WI38 (cell line): ENCODE data around the gene PTCD1.

Experiments used
- H3K4me3 ChIP-seq: 2 replicates; pipeline ENCODE4 v1.5.1; 2011; ENCODE audit warnings: low read depth, mild to moderate bottlenecking, control low read depth, low read length
- TF ChIP-seq, protein P1 (sequence below): IDR thresholded peaks from 2 replicates; pipeline ENCODE4 v1.5.1; 2012; ENCODE audit warnings: low read depth, mild to moderate bottlenecking, control low read depth, low read length

Gene PTCD1

DNA sequence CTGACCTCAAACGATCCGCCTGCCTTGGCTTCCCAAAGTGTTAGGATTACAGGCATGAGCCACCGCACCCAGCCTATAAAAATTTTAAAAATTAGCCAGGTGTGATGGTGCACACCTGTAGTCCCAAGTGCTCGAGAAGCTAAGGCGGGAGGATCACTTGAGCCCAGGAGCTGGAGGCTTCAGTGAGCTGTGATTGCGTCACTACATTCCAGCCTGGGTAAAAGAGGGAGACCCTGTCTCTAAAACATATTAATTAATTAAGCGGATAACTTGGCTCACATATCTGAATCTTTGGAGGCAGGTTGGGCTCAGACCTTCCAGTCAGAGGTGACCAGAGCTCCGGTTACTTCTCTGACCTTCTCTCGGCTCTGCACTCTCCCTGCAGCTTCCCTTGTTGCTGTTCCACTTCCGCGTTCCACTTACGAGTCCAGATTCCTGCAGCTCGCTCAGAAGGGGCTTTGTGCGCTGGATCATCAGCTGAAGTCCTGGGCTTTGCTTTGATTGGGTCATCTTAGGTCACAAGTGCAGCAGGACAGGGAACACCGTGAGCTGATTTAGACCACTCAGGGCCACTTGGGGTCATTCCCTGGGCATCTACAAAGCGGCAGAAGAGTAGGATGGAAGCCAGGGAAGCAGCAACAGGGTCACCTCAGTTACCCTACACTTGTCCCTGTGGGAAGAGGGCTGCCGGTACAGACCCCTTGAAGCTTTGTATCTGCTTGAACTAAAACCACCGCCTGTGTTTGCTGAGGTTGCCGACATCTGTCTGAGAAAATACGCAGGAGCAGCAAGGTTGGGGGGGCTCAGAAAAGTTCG, 66.1 kb downstream of the PTCD1 start:
- TF ChIP-seq, protein P1, sequence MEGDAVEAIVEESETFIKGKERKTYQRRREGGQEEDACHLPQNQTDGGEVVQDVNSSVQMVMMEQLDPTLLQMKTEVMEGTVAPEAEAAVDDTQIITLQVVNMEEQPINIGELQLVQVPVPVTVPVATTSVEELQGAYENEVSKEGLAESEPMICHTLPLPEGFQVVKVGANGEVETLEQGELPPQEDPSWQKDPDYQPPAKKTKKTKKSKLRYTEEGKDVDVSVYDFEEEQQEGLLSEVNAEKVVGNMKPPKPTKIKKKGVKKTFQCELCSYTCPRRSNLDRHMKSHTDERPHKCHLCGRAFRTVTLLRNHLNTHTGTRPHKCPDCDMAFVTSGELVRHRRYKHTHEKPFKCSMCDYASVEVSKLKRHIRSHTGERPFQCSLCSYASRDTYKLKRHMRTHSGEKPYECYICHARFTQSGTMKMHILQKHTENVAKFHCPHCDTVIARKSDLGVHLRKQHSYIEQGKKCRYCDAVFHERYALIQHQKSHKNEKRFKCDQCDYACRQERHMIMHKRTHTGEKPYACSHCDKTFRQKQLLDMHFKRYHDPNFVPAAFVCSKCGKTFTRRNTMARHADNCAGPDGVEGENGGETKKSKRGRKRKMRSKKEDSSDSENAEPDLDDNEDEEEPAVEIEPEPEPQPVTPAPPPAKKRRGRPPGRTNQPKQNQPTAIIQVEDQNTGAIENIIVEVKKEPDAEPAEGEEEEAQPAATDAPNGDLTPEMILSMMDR = no peak
- no peak overlapping the region for H3K4me3 ChIP-seq

DNA sequence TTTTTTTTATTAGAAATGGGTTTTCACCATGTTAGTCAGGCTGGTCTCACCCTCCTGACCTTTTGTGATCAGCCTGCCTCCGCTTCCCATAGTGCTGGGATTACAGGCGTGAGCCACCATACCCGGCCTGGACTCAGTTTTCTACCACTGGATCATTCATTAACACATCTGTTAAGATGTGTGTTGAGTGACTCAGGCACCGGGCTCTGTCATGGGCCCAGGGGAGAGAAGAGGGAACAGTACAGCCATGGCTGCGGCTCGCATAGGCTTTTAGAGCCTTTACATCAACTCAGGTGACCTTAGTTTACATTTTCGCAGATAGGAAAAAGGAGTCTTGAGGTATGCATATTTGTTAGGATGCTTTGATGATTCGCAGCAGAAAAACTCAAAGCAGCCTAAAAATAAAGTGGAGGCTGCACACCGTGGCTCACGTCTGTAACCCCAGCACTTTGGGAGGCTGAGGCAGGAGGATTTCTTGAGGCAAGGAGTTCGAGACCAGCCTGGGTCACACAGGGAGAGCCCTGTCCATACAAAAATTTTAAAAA, 67.2 kb downstream of the PTCD1 start:
- H3K4me3 ChIP-seq = no peak overlapping the region
- TF ChIP-seq, protein P1 = no peak

DNA sequence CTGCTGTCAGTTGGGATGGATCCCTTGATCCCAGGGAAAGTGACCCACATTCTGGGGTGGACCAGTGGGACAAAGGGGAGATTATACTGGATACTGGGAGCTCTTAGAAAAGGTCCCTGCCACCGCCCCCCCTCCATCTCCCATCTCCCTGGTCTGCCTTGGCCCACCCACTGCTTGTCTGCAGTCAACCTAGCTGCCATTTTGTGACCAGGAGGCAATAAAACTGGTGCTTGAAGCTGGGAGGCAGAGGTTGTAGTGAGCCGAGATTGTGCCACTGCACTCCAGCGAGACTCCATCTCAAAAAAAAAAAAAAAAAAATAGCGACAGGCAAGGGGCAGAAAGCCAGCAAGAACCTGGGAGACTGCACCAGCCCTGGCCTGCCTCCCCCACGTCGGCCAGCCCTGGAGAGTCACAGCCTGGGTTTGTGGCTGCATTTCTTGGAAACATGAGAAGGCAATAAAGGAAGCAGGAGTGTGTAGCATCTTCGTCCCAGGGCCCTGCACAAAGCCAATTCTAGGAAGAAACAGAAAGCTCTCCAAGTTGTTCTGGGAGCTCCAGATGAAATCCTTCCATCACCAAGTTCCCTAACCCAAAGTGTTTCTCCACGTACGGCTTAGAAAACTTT, 68.7 kb downstream of the PTCD1 start:
- no peak overlapping the region for H3K4me3 ChIP-seq
- TF ChIP-seq, protein P1 = no peak

DNA sequence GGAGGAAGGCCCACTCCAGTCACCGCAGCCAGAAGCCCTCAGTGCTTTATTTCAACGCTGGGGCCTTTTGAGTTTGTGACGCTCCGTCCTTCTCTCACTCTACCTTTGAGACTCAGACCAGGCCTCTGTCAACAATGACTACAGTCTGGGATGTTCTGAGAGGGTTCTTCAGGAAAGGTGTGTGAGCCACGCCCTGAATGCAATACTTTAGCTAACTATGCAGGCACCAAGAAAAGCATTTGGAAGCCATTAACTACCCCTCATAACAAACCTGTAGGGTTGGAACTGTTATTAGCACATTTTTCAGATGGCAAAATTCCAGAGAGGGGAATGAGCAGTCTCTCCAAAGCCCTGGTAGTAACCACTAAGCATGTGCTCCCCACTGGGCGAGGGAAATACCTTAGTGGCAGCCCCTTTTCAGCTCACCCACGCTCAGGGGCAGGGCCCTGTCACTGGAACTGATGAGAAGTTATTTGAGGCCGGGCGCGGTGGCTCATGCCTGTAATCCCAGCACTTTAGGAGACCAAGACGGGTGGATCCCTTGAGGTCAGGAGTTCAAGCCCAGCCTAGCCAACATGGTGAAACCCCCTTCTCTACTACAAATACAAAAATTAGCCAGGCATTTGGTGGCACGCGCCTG, 69.7 kb downstream of the PTCD1 start:
- TF ChIP-seq, protein P1 = no peak
- H3K4me3 ChIP-seq = no peak overlapping the region
